SK-N-SH (cell line): ENCODE data around the gene PDZD8. TPM values are rescaled to one million over a fixed set of nuclear protein-coding genes. Genes with fewer than 3 reads are reported as not detected.

Source experiments
- CTCF ChIA-PET: fragments of 300-600, 350-600 bp; formaldehyde crosslinking; extraction: SDS; loops from one replicate; lab custom pipeline; 2021; lab: Yijun Ruan, JAX
- POLR2A ChIA-PET: fragments of 350-600 bp; sonication (Branson Sonifier 250); formaldehyde crosslinking; extraction: SDS; loops from one replicate; lab custom pipeline; 2020; ENCODE audit warnings: antibody characterized with exemption, inconsistent platforms; lab: Yijun Ruan, JAX
- DNase-seq: peaks from one replicate; pipeline ENCODE4 v3.0.0; 2012
- H2AFZ ChIP-seq: fragments of 200-600 bp; sonication (generic); 2 replicates; pipeline ENCODE4 v1.8.1; 2016; ENCODE audit warnings: antibody characterized with exemption, mild to moderate bottlenecking, low read depth
- H3F3A ChIP-seq: fragments of 200-600 bp; sonication (generic); replicated peaks from 2 replicates; pipeline ENCODE3; 2016; ENCODE audit warnings: antibody characterized with exemption, mild to moderate bottlenecking; ENCODE audit not compliant: insufficient read depth
- H3K27ac ChIP-seq, 2 experiments: fragments of 200-500 bp in 1 of 2; fragments of 200-600 bp in 1 of 2; sonication (Bioruptor generic) in 1 of 2; sonication (generic), shearing (Covaris generic) in 1 of 2; 2 replicates each; pipeline versions ENCODE4 v1.5.1 to v1.6.1; 2014 to 2016; ENCODE audit warnings: low read depth in 2 of 2, inconsistent platforms in 1 of 2, low read length in 1 of 2, mild to moderate bottlenecking in 1 of 2, mixed read lengths in 1 of 2
- H3K27me3 ChIP-seq: fragments of 200-600 bp; sonication (generic), shearing (Covaris generic); 2 replicates; pipeline ENCODE4 v1.6.1; 2016; ENCODE audit warnings: mixed run types; ENCODE audit not compliant: insufficient read depth
- H3K36me3 ChIP-seq, 2 experiments: fragments of 200-500 bp in 1 of 2; fragments of 200-600 bp in 1 of 2; sonication (Bioruptor generic) in 1 of 2; sonication (generic) in 1 of 2; replicated peaks in 1 of 2; 2 replicates each; pipeline versions ENCODE3 to v1.5.1; 2014 to 2016; ENCODE audit warnings: low read length in 1 of 2, mild to moderate bottlenecking in 1 of 2; ENCODE audit not compliant: insufficient read depth in 2 of 2, control insufficient read depth in 1 of 2
- H3K4me1 ChIP-seq, 2 experiments: fragments of 200-500 bp in 1 of 2; fragments of 200-600 bp in 1 of 2; sonication (Bioruptor generic) in 1 of 2; sonication (generic), shearing (Covaris generic) in 1 of 2; 2 replicates each; pipeline versions ENCODE4 v1.5.1 to v1.6.1; 2014 to 2016; ENCODE audit warnings: low read depth in 1 of 2, low read length in 1 of 2, mixed run types in 1 of 2; ENCODE audit not compliant: insufficient read depth in 2 of 2, control insufficient read depth in 1 of 2
- H3K4me2 ChIP-seq: fragments of 200-600 bp; sonication (generic), shearing (Covaris generic); 2 replicates; pipeline ENCODE4 v1.6.1; 2017; ENCODE audit warnings: mixed run types
- H3K4me3 ChIP-seq, 2 experiments: fragments of 200-500 bp in 1 of 2; fragments of 200-600 bp in 1 of 2; sonication (Bioruptor generic) in 1 of 2; sonication (generic), shearing (Covaris generic) in 1 of 2; 2 replicates each; pipeline versions ENCODE4 v1.5.1 to v1.8.1; 2014 to 2016; ENCODE audit warnings: low read depth in 2 of 2, inconsistent platforms in 1 of 2, low read length in 1 of 2, mild to moderate bottlenecking in 1 of 2, mixed read lengths in 1 of 2, moderate library complexity in 1 of 2
- H3K79me2 ChIP-seq: fragments of 200-600 bp; sonication (generic); 2 replicates; pipeline ENCODE4 v1.8.1; 2017; ENCODE audit warnings: mild to moderate bottlenecking; ENCODE audit not compliant: insufficient read depth
- H3K9ac ChIP-seq: fragments of 200-600 bp; sonication (generic); 2 replicates; pipeline ENCODE4 v1.6.1; 2017; ENCODE audit warnings: mixed run types
- H3K9me2 ChIP-seq: fragments of 200-600 bp; sonication (generic); 2 replicates; pipeline ENCODE4 v1.6.1; 2017; ENCODE audit warnings: mixed run types
- H3K9me3 ChIP-seq: fragments of 200-600 bp; sonication (generic); 2 replicates; pipeline ENCODE4 v1.6.1; 2017; ENCODE audit warnings: mixed run types, mild to moderate bottlenecking, moderate library complexity
- H4K20me1 ChIP-seq: fragments of 200-600 bp; sonication (generic); 2 replicates; pipeline ENCODE4 v1.6.1; 2017; ENCODE audit warnings: mild to moderate bottlenecking, mixed run types; ENCODE audit not compliant: insufficient read depth
- CHD2 ChIP-seq: fragments of 150-350 bp; IDR thresholded peaks from 2 replicates; pipeline ENCODE4 v1.6.1; 2018; ENCODE audit warnings: low read length; ENCODE audit not compliant: partially characterized antibody
- EZH2phosphoT487 ChIP-seq: fragments of 200-600 bp; sonication (generic); IDR thresholded peaks from 2 replicates; pipeline ENCODE4 v1.6.1; 2017; ENCODE audit warnings: low read depth, mixed run types, mild to moderate bottlenecking, antibody characterized with exemption, moderate library complexity, borderline replicate concordance
- FOSL2 ChIP-seq: IDR thresholded peaks from 2 replicates; pipeline ENCODE4 v1.4.0; 2012; ENCODE audit warnings: low read depth, mild to moderate bottlenecking, moderate library complexity, borderline replicate concordance
- FOXJ3 ChIP-seq: sonication (generic); formaldehyde crosslinking; IDR thresholded peaks from 2 replicates; pipeline ENCODE4 v1.5.1; 2020; ENCODE audit warnings: mild to moderate bottlenecking, missing genetic modification reagents
- FOXM1 ChIP-seq: IDR thresholded peaks from 2 replicates; pipeline ENCODE4 v1.4.0; 2012; ENCODE audit warnings: low read depth, mild to moderate bottlenecking
- GATA2 ChIP-seq: sonication (generic); formaldehyde crosslinking; IDR thresholded peaks from 2 replicates; pipeline ENCODE4 v1.5.0; 2020; ENCODE audit warnings: mild to moderate bottlenecking, missing genetic modification reagents
- JUND ChIP-seq: IDR thresholded peaks from 2 replicates; pipeline ENCODE4 v1.4.0; 2012
- MEF2A ChIP-seq: IDR thresholded peaks from 2 replicates; pipeline ENCODE4 v1.4.0; 2012; ENCODE audit warnings: low read depth, borderline replicate concordance
- MXI1 ChIP-seq: IDR thresholded peaks from 2 replicates; pipeline ENCODE4 v1.6.1; 2012; ENCODE audit warnings: mild to moderate bottlenecking, low read depth, low read length, improper control_type of control experiment
- POLR2AphosphoS5 ChIP-seq: IDR thresholded peaks from 2 replicates; pipeline ENCODE4 v1.6.1; 2012; ENCODE audit warnings: low read depth, low read length
- RAD21 ChIP-seq: IDR thresholded peaks from 2 replicates; pipeline ENCODE4 v1.6.1; 2012; ENCODE audit warnings: mild to moderate bottlenecking, low read length
- SIN3A ChIP-seq: IDR thresholded peaks from 2 replicates; pipeline ENCODE4 v1.6.1; 2012; ENCODE audit warnings: low read depth, mild to moderate bottlenecking, low read length, moderate library complexity, borderline replicate concordance
- SMC3 ChIP-seq: IDR thresholded peaks from 2 replicates; pipeline ENCODE4 v1.6.1; 2012; ENCODE audit warnings: low read depth, low read length, improper control_type of control experiment
- TEAD4 ChIP-seq: IDR thresholded peaks from 2 replicates; pipeline ENCODE4 v1.4.0; 2012; ENCODE audit warnings: mild to moderate bottlenecking, borderline replicate concordance; ENCODE audit not compliant: insufficient read depth
- YY1 ChIP-seq: IDR thresholded peaks from 2 replicates; pipeline ENCODE4 v1.4.0; 2012; ENCODE audit warnings: low read depth, mild to moderate bottlenecking
- WGBS: methylation state at CpG from one replicate; pipeline ENCODE4 v1.1.6; 2017; ENCODE audit warnings: low lambda C conversion rate; 5-methylcytosine and 5-hydroxymethylcytosine counted together
- polyA plus RNA-seq, 3 experiments: library from polyadenylated mRNA; depleted of rRNA; stranded (reverse); fragments of >200 nt; gene quantifications; 2 replicates each; pipeline ENCODE4 v1.2.3, GENCODE V29; 2012
- TF ChIP-seq, protein P1 (sequence below): fragments of 150-350 bp; IDR thresholded peaks from 2 replicates; pipeline ENCODE4 v1.6.1; 2016; ENCODE audit warnings: mild to moderate bottlenecking, low read depth, low read length
- TF ChIP-seq, protein P2 (sequence below): fragments of 200-600 bp; sonication (generic); IDR thresholded peaks from 2 replicates; pipeline ENCODE4 v1.6.1; 2017; ENCODE audit warnings: antibody characterized with exemption, mild to moderate bottlenecking, moderate library complexity
- TF ChIP-seq, protein P3 (sequence below): IDR thresholded peaks from 2 replicates; pipeline ENCODE4; 2012
- TF ChIP-seq, protein P4 (sequence below): IDR thresholded peaks from 2 replicates; pipeline ENCODE4 v1.4.0; 2012; ENCODE audit warnings: low read depth, borderline replicate concordance
- TF ChIP-seq, protein P5 (sequence below): IDR thresholded peaks from 2 replicates; pipeline ENCODE4 v1.6.1; 2012; ENCODE audit warnings: mild to moderate bottlenecking, low read depth, low read length, moderate library complexity

Gene PDZD8
- polyA plus RNA-seq, 1 of the 3 experiments (the other 2 are of a cell fraction) = 6.6 TPM

DNA sequence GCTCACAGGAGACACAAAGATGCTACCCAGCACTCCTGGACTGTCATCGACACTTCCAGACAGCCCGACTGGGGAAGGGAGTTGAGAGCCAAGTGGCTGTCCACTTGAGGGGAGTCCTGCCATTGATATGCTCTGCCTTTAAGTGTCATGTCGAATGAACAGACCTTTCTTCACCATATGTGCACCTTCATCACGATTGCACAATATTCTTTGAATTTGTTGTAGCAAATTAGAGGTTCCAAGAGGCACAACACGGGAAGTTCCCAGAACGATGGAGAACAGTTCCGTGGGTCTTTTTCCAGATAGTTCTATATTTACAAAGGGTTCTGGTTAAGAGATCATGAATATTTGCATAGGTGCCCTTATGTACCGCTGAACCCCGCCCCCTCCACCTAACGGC is 118.3 kb downstream of the PDZD8 start:
- no peaks in the 10 kb centered on the region for H3K9me2 ChIP-seq
- ChIA-PET POLR2A (no interaction called here), CTCF (interaction anchor here (1.7 to 2.3 kb wide), 2 partner anchors 40 to 63 kb away, joined by 6 to 9 read pairs; no protein-coding TSS in a partner anchor)
- TF ChIP-seq EZH2phosphoT487 (no peak), FOXM1 (no peak), MXI1 (no peak), FOSL2 (no peak), FOXJ3 (CRISPR knock-in tag) (no peak), CHD2 (no peak), SIN3A (no peak), MEF2A (no peak), YY1 (no peak), RAD21 (no peak), JUND (no peak), TEAD4 (no peak), GATA2 (CRISPR knock-in tag) (no peak), SMC3 (no peak), POLR2AphosphoS5 (no peak)
- TF ChIP-seq, protein P1, sequence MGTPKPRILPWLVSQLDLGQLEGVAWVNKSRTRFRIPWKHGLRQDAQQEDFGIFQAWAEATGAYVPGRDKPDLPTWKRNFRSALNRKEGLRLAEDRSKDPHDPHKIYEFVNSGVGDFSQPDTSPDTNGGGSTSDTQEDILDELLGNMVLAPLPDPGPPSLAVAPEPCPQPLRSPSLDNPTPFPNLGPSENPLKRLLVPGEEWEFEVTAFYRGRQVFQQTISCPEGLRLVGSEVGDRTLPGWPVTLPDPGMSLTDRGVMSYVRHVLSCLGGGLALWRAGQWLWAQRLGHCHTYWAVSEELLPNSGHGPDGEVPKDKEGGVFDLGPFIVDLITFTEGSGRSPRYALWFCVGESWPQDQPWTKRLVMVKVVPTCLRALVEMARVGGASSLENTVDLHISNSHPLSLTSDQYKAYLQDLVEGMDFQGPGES = no peak
- TF ChIP-seq, protein P2, sequence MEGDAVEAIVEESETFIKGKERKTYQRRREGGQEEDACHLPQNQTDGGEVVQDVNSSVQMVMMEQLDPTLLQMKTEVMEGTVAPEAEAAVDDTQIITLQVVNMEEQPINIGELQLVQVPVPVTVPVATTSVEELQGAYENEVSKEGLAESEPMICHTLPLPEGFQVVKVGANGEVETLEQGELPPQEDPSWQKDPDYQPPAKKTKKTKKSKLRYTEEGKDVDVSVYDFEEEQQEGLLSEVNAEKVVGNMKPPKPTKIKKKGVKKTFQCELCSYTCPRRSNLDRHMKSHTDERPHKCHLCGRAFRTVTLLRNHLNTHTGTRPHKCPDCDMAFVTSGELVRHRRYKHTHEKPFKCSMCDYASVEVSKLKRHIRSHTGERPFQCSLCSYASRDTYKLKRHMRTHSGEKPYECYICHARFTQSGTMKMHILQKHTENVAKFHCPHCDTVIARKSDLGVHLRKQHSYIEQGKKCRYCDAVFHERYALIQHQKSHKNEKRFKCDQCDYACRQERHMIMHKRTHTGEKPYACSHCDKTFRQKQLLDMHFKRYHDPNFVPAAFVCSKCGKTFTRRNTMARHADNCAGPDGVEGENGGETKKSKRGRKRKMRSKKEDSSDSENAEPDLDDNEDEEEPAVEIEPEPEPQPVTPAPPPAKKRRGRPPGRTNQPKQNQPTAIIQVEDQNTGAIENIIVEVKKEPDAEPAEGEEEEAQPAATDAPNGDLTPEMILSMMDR = no peak
- TF ChIP-seq, protein P3, sequence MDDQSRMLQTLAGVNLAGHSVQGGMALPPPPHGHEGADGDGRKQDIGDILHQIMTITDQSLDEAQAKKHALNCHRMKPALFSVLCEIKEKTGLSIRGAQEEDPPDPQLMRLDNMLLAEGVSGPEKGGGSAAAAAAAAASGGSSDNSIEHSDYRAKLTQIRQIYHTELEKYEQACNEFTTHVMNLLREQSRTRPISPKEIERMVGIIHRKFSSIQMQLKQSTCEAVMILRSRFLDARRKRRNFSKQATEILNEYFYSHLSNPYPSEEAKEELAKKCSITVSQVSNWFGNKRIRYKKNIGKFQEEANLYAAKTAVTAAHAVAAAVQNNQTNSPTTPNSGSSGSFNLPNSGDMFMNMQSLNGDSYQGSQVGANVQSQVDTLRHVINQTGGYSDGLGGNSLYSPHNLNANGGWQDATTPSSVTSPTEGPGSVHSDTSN = no peak
- TF ChIP-seq, protein P4, sequence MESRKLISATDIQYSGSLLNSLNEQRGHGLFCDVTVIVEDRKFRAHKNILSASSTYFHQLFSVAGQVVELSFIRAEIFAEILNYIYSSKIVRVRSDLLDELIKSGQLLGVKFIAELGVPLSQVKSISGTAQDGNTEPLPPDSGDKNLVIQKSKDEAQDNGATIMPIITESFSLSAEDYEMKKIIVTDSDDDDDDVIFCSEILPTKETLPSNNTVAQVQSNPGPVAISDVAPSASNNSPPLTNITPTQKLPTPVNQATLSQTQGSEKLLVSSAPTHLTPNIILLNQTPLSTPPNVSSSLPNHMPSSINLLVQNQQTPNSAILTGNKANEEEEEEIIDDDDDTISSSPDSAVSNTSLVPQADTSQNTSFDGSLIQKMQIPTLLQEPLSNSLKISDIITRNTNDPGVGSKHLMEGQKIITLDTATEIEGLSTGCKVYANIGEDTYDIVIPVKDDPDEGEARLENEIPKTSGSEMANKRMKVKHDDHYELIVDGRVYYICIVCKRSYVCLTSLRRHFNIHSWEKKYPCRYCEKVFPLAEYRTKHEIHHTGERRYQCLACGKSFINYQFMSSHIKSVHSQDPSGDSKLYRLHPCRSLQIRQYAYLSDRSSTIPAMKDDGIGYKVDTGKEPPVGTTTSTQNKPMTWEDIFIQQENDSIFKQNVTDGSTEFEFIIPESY = no peak
- TF ChIP-seq, protein P5, sequence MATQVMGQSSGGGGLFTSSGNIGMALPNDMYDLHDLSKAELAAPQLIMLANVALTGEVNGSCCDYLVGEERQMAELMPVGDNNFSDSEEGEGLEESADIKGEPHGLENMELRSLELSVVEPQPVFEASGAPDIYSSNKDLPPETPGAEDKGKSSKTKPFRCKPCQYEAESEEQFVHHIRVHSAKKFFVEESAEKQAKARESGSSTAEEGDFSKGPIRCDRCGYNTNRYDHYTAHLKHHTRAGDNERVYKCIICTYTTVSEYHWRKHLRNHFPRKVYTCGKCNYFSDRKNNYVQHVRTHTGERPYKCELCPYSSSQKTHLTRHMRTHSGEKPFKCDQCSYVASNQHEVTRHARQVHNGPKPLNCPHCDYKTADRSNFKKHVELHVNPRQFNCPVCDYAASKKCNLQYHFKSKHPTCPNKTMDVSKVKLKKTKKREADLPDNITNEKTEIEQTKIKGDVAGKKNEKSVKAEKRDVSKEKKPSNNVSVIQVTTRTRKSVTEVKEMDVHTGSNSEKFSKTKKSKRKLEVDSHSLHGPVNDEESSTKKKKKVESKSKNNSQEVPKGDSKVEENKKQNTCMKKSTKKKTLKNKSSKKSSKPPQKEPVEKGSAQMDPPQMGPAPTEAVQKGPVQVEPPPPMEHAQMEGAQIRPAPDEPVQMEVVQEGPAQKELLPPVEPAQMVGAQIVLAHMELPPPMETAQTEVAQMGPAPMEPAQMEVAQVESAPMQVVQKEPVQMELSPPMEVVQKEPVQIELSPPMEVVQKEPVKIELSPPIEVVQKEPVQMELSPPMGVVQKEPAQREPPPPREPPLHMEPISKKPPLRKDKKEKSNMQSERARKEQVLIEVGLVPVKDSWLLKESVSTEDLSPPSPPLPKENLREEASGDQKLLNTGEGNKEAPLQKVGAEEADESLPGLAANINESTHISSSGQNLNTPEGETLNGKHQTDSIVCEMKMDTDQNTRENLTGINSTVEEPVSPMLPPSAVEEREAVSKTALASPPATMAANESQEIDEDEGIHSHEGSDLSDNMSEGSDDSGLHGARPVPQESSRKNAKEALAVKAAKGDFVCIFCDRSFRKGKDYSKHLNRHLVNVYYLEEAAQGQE = no peak
- no peaks in the 10 kb centered on the region for H3F3A ChIP-seq
- H3K36me3 ChIP-seq = no peaks in the 10 kb centered on the region
- H3K9ac ChIP-seq = no peak overlapping the region
- peaks cover 0 to 4% of the 10 kb centered on the region in 2 experiments; a peak in 1 of 4 replicates for H3K4me1 ChIP-seq
- no peaks in the 10 kb centered on the region for H3K9me3 ChIP-seq
- no peak overlapping the region for H2AFZ ChIP-seq
- H3K27me3 ChIP-seq = no peaks in the 10 kb centered on the region; the same call in 1 of the 2 replicates
- DNase-seq = no peak
- H4K20me1 ChIP-seq = no peaks in the 10 kb centered on the region
- WGBS = 65% methylated on average over 9 of the region's 10 CpGs
- no peaks in the 10 kb centered on the region for H3K79me2 ChIP-seq
- H3K4me2 ChIP-seq = no peak overlapping the region
- H3K27ac ChIP-seq = no peak overlapping the region
- H3K4me3 ChIP-seq = no peak overlapping the region
